GM12892 (cell line): ENCODE results near the gene SEMA3F.
A peak's percentile ranks its signal among the peaks of the same experiment; 100 is the strongest.

Experiments used
- DNase-seq: peaks from one replicate; pipeline ENCODE4 v3.0.0; 2011; ENCODE audit not compliant: insufficient read length
- FAIRE-seq: peaks from 2 replicates; lab custom pipeline; 2011; peaks lifted over from hg19 to GRCh38; lab: Jason Lieb, UNC
- POLR2A ChIP-seq: IDR thresholded peaks from 2 replicates; pipeline ENCODE4 v1.6.1; 2011; ENCODE audit warnings: low read depth, low read length, control low read depth
- POLR2AphosphoS5 ChIP-seq: IDR thresholded peaks from 2 replicates; pipeline ENCODE4 v1.6.1; 2011; ENCODE audit warnings: low read depth, low read length, control low read depth
- TAF1 ChIP-seq: IDR thresholded peaks from 2 replicates; pipeline ENCODE4 v1.6.1; 2011; ENCODE audit warnings: low read depth, mild to moderate bottlenecking, control low read depth, low read length, borderline replicate concordance

The SEMA3F gene

GRCh38 chr3:50183755-50184154 lies 28.6 kb downstream of the SEMA3F start:
- DNase-seq: no peak
- TF ChIP-seq POLR2AphosphoS5: no peak
- no peak for FAIRE-seq

- FAIRE-seq: no peak
Observed at GRCh38 chr3:50184242-50184978, 29.3 kb downstream of the SEMA3F start.

GRCh38 chr3:50185230-50185629 lies 30.1 kb downstream of the SEMA3F start:
- no peak for DNase-seq
- FAIRE-seq: no peak
- TF ChIP-seq POLR2A (no peak), TAF1 (no peak), POLR2AphosphoS5 (no peak)

More at GRCh38 chr3:50184242-50184978, 29.3 kb downstream of the SEMA3F start:
- DNase-seq: no peak
- no peak for TF ChIP-seq POLR2AphosphoS5
- no peak for TF ChIP-seq POLR2A
- no peak for TF ChIP-seq TAF1

- no peak for TF ChIP-seq TAF1
- no peak for TF ChIP-seq POLR2A
- no peak for TF ChIP-seq POLR2AphosphoS5
- DNase-seq: no peak
- FAIRE-seq: no peak
Observed at GRCh38 chr3:50186096-50186495, 31.0 kb downstream of the SEMA3F start.

GRCh38 chr3:50187750-50188149 lies 32.6 kb downstream of the SEMA3F start:
- DNase-seq: no peak
- FAIRE-seq: no peak
- TF ChIP-seq POLR2AphosphoS5 (no peak), POLR2A (no peak), TAF1 (no peak)

GRCh38 chr3:50189274-50189673 lies 34.1 kb downstream of the SEMA3F start:
- no peak for DNase-seq
- TF ChIP-seq POLR2A (no peak), TAF1 (no peak), POLR2AphosphoS5 (no peak)
- no peak for FAIRE-seq

- FAIRE-seq: no peak
- no peak for DNase-seq
- TF ChIP-seq POLR2AphosphoS5: no peak
- TF ChIP-seq TAF1: no peak
- no peak for TF ChIP-seq POLR2A
Observed at GRCh38 chr3:50189989-50190388, 34.9 kb downstream of the SEMA3F start.

- FAIRE-seq (no peak), DNase-seq (no peak)
- no peak for TF ChIP-seq POLR2AphosphoS5
- no peak for TF ChIP-seq TAF1
- no peak for TF ChIP-seq POLR2A
Observed at GRCh38 chr3:50190936-50191660, 36.0 kb downstream of the SEMA3F start, which contains the start of gene GNAT1. Gene GNAT1 (plus strand): TSS chr3:50191610. CDS start chr3:50191726, 116 bp downstream.

- TF ChIP-seq TAF1: no peak
- TF ChIP-seq POLR2A: no peak
- no peak for TF ChIP-seq POLR2AphosphoS5
- DNase-seq (no peak), FAIRE-seq (no peak)
Observed at GRCh38 chr3:50192124-50192523, 37.0 kb downstream of the SEMA3F start.

GRCh38 chr3:50192689-50193141 lies 37.6 kb downstream of the SEMA3F start:
- no peak for TF ChIP-seq POLR2A
- TF ChIP-seq TAF1: no peak
- no peak for TF ChIP-seq POLR2AphosphoS5
- FAIRE-seq: peak; percentile 94
- peak; percentile 78 for DNase-seq

GRCh38 chr3:50193286-50193685 lies 38.2 kb downstream of the SEMA3F start:
- no peak for TF ChIP-seq POLR2AphosphoS5
- DNase-seq: no peak
- FAIRE-seq: no peak

- FAIRE-seq (no peak), DNase-seq (no peak)
- TF ChIP-seq POLR2AphosphoS5 (no peak), TAF1 (no peak), POLR2A (no peak)
Observed at GRCh38 chr3:50193746-50194127, 38.6 kb downstream of the SEMA3F start.
